ENCODE results near the gene FREM2.

Gene FREM2

DNA sequence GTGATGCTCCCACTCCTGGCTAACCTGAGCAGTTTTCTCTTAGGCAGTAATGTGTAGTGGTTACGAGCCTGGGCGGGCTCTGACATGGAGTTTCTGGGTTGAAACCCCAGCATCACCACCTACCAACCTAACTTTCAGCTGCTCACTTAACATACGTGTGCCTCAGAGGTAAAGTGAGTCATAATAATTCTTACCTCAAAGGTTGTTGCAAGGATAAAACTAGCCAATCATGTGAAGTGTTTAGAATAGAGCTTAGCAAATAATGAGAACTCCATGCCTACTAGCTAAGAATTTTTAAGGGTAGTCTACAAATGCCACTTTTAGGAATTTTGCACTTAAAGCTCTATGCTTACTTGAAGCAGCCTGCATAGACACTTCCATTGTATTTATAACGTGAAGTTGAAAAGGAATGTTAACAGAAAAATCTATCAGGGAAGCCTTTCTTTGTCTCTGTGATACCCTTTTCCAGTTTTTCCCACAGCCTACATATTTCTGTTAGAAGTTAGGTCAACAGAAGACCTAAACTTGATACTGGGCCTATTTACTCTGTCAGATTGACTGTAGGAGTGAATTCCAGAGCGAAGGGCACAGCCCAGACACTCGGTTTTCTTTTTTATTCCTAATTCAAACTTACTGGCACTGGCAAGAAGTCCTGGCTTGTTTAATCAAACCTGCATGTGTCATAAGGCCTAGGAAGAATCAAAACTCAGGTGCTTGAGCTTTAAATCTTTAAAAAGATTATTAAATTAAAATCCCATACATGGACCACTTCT lies 90.7 kb downstream of the FREM2 start:
- Histone ChIP-seq H2BK12ac (ENCODE audit: low read length) (no peak overlapping the region), H3K4me2 (ENCODE audit: low read length) (no peak overlapping the region), H4K91ac (ENCODE audit: low read depth, low read length) (no peak overlapping the region), H2AFZ (ENCODE audit: insufficient read depth, low read length, poor library complexity) (no peak overlapping the region), H4K12ac (ENCODE audit: low read depth, low read length) (no peak overlapping the region), H3K4me1 (ENCODE audit: control insufficient read depth in 1 of 2, insufficient read depth in 2 of 2, low read length in 2 of 2) (no peaks in the 10 kb centered on the region), H3K9me3 (ENCODE audit: insufficient read depth, low read depth, low read length) (no peaks in the 10 kb centered on the region), H3K79me1 (ENCODE audit: low read length) (no peaks in the 10 kb centered on the region), H2BK120ac (ENCODE audit: insufficient read depth, low read length, poor library complexity) (no peak overlapping the region), H3K9ac (ENCODE audit: low read length) (no peak overlapping the region), H3K4ac (ENCODE audit: low read depth, low read length) (no peak overlapping the region), H3K4me3 (ENCODE audit: low read depth, low read length) (no peak overlapping the region), H2BK5ac (ENCODE audit: low read depth, low read length, poor library complexity) (no peak overlapping the region), H3K14ac (ENCODE audit: low read length) (no peak overlapping the region), H4K8ac (ENCODE audit: low read depth, low read length) (no peak overlapping the region), H3K79me2 (ENCODE audit: control insufficient read depth, insufficient read depth, low read length, poor library complexity) (no peaks in the 10 kb centered on the region), H2AK5ac (ENCODE audit: low read length) (no peak overlapping the region), H3K18ac (ENCODE audit: low read length) (no peak overlapping the region), H3K23ac (ENCODE audit: low read length) (no peak overlapping the region), H3K27ac (ENCODE audit: low read depth, low read length) (no peak overlapping the region), H3K27me3 (ENCODE audit: insufficient read depth, low read length) (no peaks in the 10 kb centered on the region), H3K36me3 (ENCODE audit: control insufficient read depth in 1 of 2, insufficient read depth in 2 of 2, low read length in 2 of 2) (peaks cover 5 to 19% of the 10 kb centered on the region in 2 experiments)
- no CpG with 5 or more reads among the region's 6 CpGs for WGBS (ENCODE audit: extremely low coverage, insufficient coverage, insufficient read length)
- DNase-seq, result no peak

DNA sequence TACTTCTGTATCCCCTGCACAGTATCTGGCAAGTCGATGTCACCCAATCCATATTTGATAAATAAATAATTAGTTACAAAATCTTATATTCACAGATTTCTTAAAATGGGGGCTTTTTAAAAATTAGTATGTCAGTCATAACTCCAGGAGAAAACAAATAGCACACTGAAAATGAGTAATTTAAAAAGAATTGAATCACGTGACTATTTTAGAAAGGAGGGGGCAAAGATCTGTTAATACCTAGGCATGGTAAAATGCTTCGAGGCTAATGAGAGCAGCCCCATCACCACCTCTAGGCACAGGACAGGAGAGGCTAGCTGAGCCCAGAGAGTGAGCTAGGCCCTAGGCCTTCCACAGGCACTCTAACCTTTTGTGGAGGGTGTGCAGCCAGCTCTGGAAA lies 94.7 kb downstream of the FREM2 start:
- Histone ChIP-seq H2BK12ac (ENCODE audit: low read length) (no peak overlapping the region), H3K9ac (ENCODE audit: low read length) (no peak overlapping the region), H3K4me2 (ENCODE audit: low read length) (no peak overlapping the region), H4K91ac (ENCODE audit: low read depth, low read length) (no peak overlapping the region), H3K4me1 (ENCODE audit: control insufficient read depth in 1 of 2, insufficient read depth in 2 of 2, low read length in 2 of 2) (no peaks in the 10 kb centered on the region), H4K8ac (ENCODE audit: low read depth, low read length) (no peak overlapping the region), H3K9me3 (ENCODE audit: insufficient read depth, low read depth, low read length) (no peaks in the 10 kb centered on the region), H3K36me3 (ENCODE audit: control insufficient read depth in 1 of 2, insufficient read depth in 2 of 2, low read length in 2 of 2) (peaks cover 7 to 20% of the 10 kb centered on the region in 2 experiments), H3K23ac (ENCODE audit: low read length) (no peak overlapping the region), H2BK5ac (ENCODE audit: low read depth, low read length, poor library complexity) (no peak overlapping the region), H3K27me3 (ENCODE audit: insufficient read depth, low read length) (no peaks in the 10 kb centered on the region), H3K4ac (ENCODE audit: low read depth, low read length) (no peak overlapping the region), H2AK5ac (ENCODE audit: low read length) (no peak overlapping the region), H3K79me1 (ENCODE audit: low read length) (no peaks in the 10 kb centered on the region), H3K27ac (ENCODE audit: low read depth, low read length) (no peak overlapping the region), H2AFZ (ENCODE audit: insufficient read depth, low read length, poor library complexity) (no peak overlapping the region), H3K14ac (ENCODE audit: low read length) (no peak overlapping the region), H2BK120ac (ENCODE audit: insufficient read depth, low read length, poor library complexity) (no peak overlapping the region), H3K79me2 (ENCODE audit: control insufficient read depth, insufficient read depth, low read length, poor library complexity) (no peaks in the 10 kb centered on the region), H3K18ac (ENCODE audit: low read length) (no peak overlapping the region), H4K12ac (ENCODE audit: low read depth, low read length) (no peak overlapping the region), H3K4me3 (ENCODE audit: low read depth, low read length) (no peak overlapping the region)
- DNase-seq, result no peak
- no CpG with 5 or more reads among the region's 3 CpGs for WGBS (ENCODE audit: extremely low coverage, insufficient coverage, insufficient read length)

DNA sequence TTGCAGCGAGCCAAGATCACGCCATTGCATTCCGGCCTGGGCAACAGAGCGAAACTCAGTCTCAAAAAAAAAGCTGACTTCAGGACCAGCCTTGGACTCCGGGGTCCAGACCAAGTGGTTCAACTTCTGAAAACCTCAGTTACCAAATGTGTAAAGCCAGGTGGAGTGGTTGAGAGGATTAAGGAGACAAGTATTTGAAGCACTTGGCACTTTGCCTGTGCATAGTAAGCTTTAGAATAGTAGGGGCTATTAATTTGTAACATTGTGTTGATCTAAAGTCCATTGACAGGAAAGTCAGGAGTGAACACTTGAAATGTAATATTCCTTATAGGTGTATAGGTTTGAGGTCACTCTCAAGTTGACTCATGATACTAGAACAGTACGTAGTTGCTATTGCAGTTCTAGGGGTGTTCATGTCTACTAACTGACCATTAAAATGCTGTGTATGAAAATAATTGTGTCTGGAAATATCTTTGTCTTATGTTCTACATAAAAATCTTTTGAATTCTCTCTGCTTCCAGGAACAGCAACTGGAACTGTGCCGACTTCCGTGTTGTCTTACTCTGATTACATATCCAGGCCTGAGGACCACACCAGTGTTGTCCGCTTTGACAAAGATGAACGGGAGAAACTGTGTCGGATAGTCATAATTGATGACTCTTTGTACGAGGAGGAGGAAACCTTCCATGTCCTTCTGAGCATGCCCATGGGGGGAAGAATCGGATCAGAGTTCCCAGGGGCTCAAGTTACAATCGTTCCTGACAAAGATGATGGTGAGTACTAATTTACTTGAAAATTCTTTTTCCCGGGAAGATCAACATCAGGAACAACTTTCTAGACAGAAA lies 97.4 kb downstream of the FREM2 start:
- H2AFZ ChIP-seq (ENCODE audit: insufficient read depth, low read length, poor library complexity), result no peak overlapping the region
- peaks cover 7 to 13% of the 10 kb centered on the region in 2 experiments for H3K36me3 ChIP-seq (ENCODE audit: control insufficient read depth in 1 of 2, insufficient read depth in 2 of 2, low read length in 2 of 2)
- WGBS (ENCODE audit: extremely low coverage, insufficient coverage, insufficient read length), result no CpG with 5 or more reads among the region's 15 CpGs
- DNase-seq, result no peak
- H3K23ac ChIP-seq (ENCODE audit: low read length), result no peak overlapping the region
- no peak overlapping the region for H2AK5ac ChIP-seq (ENCODE audit: low read length)
- H4K91ac ChIP-seq (ENCODE audit: low read depth, low read length), result no peak overlapping the region
- H3K14ac ChIP-seq (ENCODE audit: low read length), result no peak overlapping the region
- no peak overlapping the region for H2BK120ac ChIP-seq (ENCODE audit: insufficient read depth, low read length, poor library complexity)
- H3K4me3 ChIP-seq (ENCODE audit: low read depth, low read length), result no peak overlapping the region
- H3K4ac ChIP-seq (ENCODE audit: low read depth, low read length), result no peak overlapping the region
- H3K9me3 ChIP-seq (ENCODE audit: insufficient read depth, low read depth, low read length), result no peaks in the 10 kb centered on the region
- no peak overlapping the region for H3K4me2 ChIP-seq (ENCODE audit: low read length)
- no peaks in the 10 kb centered on the region for H3K4me1 ChIP-seq (ENCODE audit: control insufficient read depth in 1 of 2, insufficient read depth in 2 of 2, low read length in 2 of 2)
- no peaks in the 10 kb centered on the region for H3K79me1 ChIP-seq (ENCODE audit: low read length)
- H3K9ac ChIP-seq (ENCODE audit: low read length), result no peak overlapping the region
- no peak overlapping the region for H3K18ac ChIP-seq (ENCODE audit: low read length)
- no peak overlapping the region for H4K12ac ChIP-seq (ENCODE audit: low read depth, low read length)
- no peak overlapping the region for H2BK12ac ChIP-seq (ENCODE audit: low read length)
- H3K27ac ChIP-seq (ENCODE audit: low read depth, low read length), result no peak overlapping the region
- no peak overlapping the region for H2BK5ac ChIP-seq (ENCODE audit: low read depth, low read length, poor library complexity)
- H3K79me2 ChIP-seq (ENCODE audit: control insufficient read depth, insufficient read depth, low read length, poor library complexity), result no peaks in the 10 kb centered on the region
- no peaks in the 10 kb centered on the region for H3K27me3 ChIP-seq (ENCODE audit: insufficient read depth, low read length)
- no peak overlapping the region for H4K8ac ChIP-seq (ENCODE audit: low read depth, low read length)

DNA sequence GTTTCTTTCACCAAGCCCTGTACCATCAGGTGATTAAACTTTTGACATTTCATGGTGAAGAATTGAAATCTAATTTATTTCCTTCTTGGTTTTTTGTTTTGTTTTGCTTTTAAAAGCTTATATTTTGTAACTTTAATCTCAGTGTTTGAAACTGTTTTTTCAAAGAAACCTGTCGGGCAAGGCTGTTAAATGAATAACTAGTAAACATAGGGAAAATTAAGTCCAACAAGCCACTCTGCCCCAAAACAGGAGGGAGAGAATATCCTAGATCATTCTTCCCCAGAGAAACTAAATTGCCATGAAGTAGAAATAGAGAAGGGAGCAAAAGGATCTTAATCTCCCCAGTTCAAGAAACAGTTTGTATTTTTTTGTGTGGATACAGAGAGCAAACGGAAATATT lies 98.2 kb downstream of the FREM2 start:
- no peak overlapping the region for H4K12ac ChIP-seq (ENCODE audit: low read depth, low read length)
- H3K18ac ChIP-seq (ENCODE audit: low read length), result no peak overlapping the region
- no peak overlapping the region for H3K4me3 ChIP-seq (ENCODE audit: low read depth, low read length)
- H3K14ac ChIP-seq (ENCODE audit: low read length), result no peak overlapping the region
- no peak overlapping the region for H4K8ac ChIP-seq (ENCODE audit: low read depth, low read length)
- no CpG with 5 or more reads among the region's 2 CpGs for WGBS (ENCODE audit: extremely low coverage, insufficient coverage, insufficient read length)
- H3K9ac ChIP-seq (ENCODE audit: low read length), result no peak overlapping the region
- no peak for DNase-seq
- no peaks in the 10 kb centered on the region for H3K4me1 ChIP-seq (ENCODE audit: control insufficient read depth in 1 of 2, insufficient read depth in 2 of 2, low read length in 2 of 2)
- H2BK12ac ChIP-seq (ENCODE audit: low read length), result no peak overlapping the region
- no peak overlapping the region for H2BK120ac ChIP-seq (ENCODE audit: insufficient read depth, low read length, poor library complexity)
- no peaks in the 10 kb centered on the region for H3K79me1 ChIP-seq (ENCODE audit: low read length)
- H2AK5ac ChIP-seq (ENCODE audit: low read length), result no peak overlapping the region
- H3K4me2 ChIP-seq (ENCODE audit: low read length), result no peak overlapping the region
- H2AFZ ChIP-seq (ENCODE audit: insufficient read depth, low read length, poor library complexity), result no peak overlapping the region
- H4K91ac ChIP-seq (ENCODE audit: low read depth, low read length), result no peak overlapping the region
- H3K36me3 ChIP-seq (ENCODE audit: control insufficient read depth in 1 of 2, insufficient read depth in 2 of 2, low read length in 2 of 2), result peaks cover 7 to 11% of the 10 kb centered on the region in 2 experiments
- H3K4ac ChIP-seq (ENCODE audit: low read depth, low read length), result no peak overlapping the region
- H3K9me3 ChIP-seq (ENCODE audit: insufficient read depth, low read depth, low read length), result no peaks in the 10 kb centered on the region
- no peaks in the 10 kb centered on the region for H3K79me2 ChIP-seq (ENCODE audit: control insufficient read depth, insufficient read depth, low read length, poor library complexity)
- no peaks in the 10 kb centered on the region for H3K27me3 ChIP-seq (ENCODE audit: insufficient read depth, low read length)
- H2BK5ac ChIP-seq (ENCODE audit: low read depth, low read length, poor library complexity), result no peak overlapping the region
- H3K27ac ChIP-seq (ENCODE audit: low read depth, low read length), result no peak overlapping the region
- no peak overlapping the region for H3K23ac ChIP-seq (ENCODE audit: low read length)

Data from trophoblast cell (in vitro differentiated cells and primary cell).